Neuron (in vitro differentiated cells): ENCODE measurements around the gene PTPRM.

Experiments used
- H2AFZ ChIP-seq: one replicate; pipeline ENCODE4 v1.6.1; 2013; ENCODE audit warnings: low read depth, mild to moderate bottlenecking, inconsistent platforms, low read length, moderate library complexity
- H3K27me3 ChIP-seq: one replicate; pipeline ENCODE4 v1.6.1; 2013; ENCODE audit warnings: low read length; ENCODE audit not compliant: insufficient read depth
- H3K36me3 ChIP-seq: one replicate; pipeline ENCODE4 v1.6.1; 2013; ENCODE audit warnings: low read length; ENCODE audit not compliant: insufficient read depth
- H3K4me1 ChIP-seq: one replicate; pipeline ENCODE4 v1.6.1; 2013; ENCODE audit warnings: low read length; ENCODE audit not compliant: insufficient read depth
- H3K4me3 ChIP-seq: 2 replicates; pipeline ENCODE4 v1.5.1; 2013; ENCODE audit warnings: mild to moderate bottlenecking, low read length, moderate library complexity
- H3K9me3 ChIP-seq: one replicate; pipeline ENCODE4 v1.6.1; 2013; ENCODE audit warnings: low read length

Gene PTPRM

GRCh38 chr18:7815787-7816186 is 248.7 kb downstream of the PTPRM start:
- Histone ChIP-seq H3K36me3 (no peaks in the 10 kb centered on the region), H2AFZ (no peak overlapping the region), H3K9me3 (peaks cover 1% of the 10 kb centered on the region), H3K4me1 (peaks cover 3% of the 10 kb centered on the region), H3K27me3 (no peaks in the 10 kb centered on the region), H3K4me3 (no peak overlapping the region)

DNA sequence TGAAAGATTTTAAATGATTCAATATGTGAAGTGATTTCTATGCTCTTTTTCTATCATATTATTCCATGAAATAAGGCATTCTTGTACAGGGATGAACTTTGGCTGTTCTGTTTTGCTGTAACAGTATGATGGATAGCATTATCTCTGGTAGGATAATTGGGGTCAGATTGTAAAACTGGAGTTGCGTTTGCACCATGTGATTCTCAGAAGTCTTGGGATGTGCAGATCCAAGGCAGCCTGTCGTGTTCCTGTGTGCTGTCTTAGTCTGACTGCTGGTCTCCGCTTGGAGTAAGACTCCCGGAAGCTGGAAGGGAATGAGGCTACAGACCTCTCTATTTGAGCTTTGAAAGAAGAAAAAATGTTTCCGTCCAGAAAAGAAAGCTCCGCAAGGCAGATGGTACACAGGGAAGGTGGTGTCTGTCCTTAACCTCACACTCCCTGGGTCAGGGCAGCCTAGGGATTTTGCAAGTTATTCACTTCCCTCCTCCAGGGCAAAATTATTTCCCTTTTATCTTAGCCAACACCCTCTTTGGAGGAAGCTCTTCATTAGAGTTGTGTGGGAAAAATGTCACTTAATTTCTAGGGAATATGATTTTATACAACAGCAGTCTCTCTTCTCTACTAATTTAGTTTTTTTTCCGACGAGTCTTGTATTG is 250.6 kb downstream of the PTPRM start:
- no peaks in the 10 kb centered on the region for H3K27me3 ChIP-seq
- peaks cover 13% of the 10 kb centered on the region for H3K4me1 ChIP-seq
- H3K4me3 ChIP-seq, result no peak overlapping the region
- H2AFZ ChIP-seq, result no peak overlapping the region
- H3K36me3 ChIP-seq, result no peaks in the 10 kb centered on the region
- peaks cover 1% of the 10 kb centered on the region for H3K9me3 ChIP-seq

DNA sequence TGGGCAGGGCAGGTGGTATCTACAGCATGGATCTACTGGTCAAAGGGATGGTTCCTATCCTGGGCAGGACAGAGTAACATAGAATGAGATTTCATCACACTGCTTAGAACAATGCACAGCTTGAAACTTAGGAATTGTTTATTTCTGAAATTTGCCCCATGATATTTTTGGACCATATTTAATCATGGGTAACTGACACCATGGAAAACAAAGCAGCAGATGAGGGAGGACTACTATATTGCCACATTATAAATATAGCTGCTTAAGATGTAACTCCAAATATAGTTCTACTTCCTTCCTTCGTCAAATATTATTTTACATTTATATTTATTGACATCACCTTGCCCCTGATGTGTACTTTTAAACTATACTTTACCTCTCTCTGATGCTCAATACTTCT is 254.7 kb downstream of the PTPRM start:
- Histone ChIP-seq H3K27me3 (no peaks in the 10 kb centered on the region), H2AFZ (no peak overlapping the region), H3K4me1 (peaks cover 29% of the 10 kb centered on the region), H3K36me3 (no peaks in the 10 kb centered on the region), H3K4me3 (no peak overlapping the region), H3K9me3 (no peaks in the 10 kb centered on the region)

- Histone ChIP-seq H2AFZ (peak overlapping the region; percentile 27), H3K9me3 (no peaks in the 10 kb centered on the region), H3K36me3 (no peaks in the 10 kb centered on the region), H3K4me1 (peaks cover 29% of the 10 kb centered on the region), H3K27me3 (no peaks in the 10 kb centered on the region), H3K4me3 (peak overlapping the region; percentile 35)
These were observed 255.6 kb downstream of the PTPRM start for GRCh38 chr18:7822435-7823331.

GRCh38 chr18:7824970-7825369 is 257.9 kb downstream of the PTPRM start:
- Histone ChIP-seq H3K9me3 (no peaks in the 10 kb centered on the region), H3K4me1 (peaks cover 29% of the 10 kb centered on the region)

DNA sequence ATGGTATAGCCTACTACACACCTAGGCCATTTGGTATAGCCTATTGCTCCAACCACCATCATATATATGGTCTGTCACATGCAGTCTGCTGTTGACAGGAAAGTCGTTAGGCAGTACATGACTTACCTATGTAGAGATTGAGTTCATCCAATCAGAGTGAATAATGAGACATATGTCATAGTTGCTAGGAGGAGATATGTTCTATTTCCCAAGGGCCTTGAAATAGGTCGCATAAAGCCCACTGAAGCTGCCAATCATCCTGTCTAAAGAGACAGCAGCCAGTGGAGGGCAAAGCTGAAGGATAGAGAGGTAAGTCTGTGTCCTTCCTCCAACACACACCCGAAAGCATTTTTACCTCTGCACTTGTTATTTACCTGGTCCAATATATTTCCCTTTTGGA is 263.4 kb downstream of the PTPRM start:
- no peaks in the 10 kb centered on the region for H3K9me3 ChIP-seq
- H2AFZ ChIP-seq, result no peak overlapping the region
- no peaks in the 10 kb centered on the region for H3K36me3 ChIP-seq
- no peaks in the 10 kb centered on the region for H3K27me3 ChIP-seq
- H3K4me1 ChIP-seq, result no peaks in the 10 kb centered on the region
- no peak overlapping the region for H3K4me3 ChIP-seq

More at GRCh38 chr18:7824970-7825369, 257.9 kb downstream of the PTPRM start:
- Histone ChIP-seq H3K36me3 (no peaks in the 10 kb centered on the region), H3K27me3 (no peaks in the 10 kb centered on the region), H2AFZ (no peak overlapping the region), H3K4me3 (no peak overlapping the region)

DNA sequence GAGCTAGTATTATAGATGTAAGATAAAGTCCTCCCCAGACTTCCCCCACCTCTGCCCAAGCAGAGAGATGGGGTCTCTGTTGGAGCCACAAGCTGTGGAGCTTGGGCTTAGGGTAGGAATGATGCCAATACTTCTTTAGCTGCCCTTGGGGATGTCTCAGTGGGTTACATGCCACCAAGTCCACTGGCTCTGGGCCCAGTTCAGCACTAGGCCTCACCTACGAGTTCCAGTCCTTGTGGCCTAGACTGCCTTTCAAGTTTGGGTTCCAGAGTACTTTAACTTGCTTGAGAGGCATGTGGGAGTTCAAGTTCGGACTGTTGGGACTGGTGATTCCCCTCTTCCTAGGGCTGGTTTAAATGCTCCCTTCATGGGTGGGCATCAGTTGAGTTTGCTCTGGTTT is 272.4 kb downstream of the PTPRM start:
- no peaks in the 10 kb centered on the region for H3K36me3 ChIP-seq
- peaks cover 5% of the 10 kb centered on the region for H3K4me1 ChIP-seq
- no peaks in the 10 kb centered on the region for H3K27me3 ChIP-seq
- H3K4me3 ChIP-seq, result no peak overlapping the region
- peaks cover 15% of the 10 kb centered on the region for H3K9me3 ChIP-seq
- H2AFZ ChIP-seq, result no peak overlapping the region

GRCh38 chr18:7840411-7840810 is 273.3 kb downstream of the PTPRM start:
- Histone ChIP-seq H3K4me3 (no peak overlapping the region), H3K9me3 (peaks cover 15% of the 10 kb centered on the region), H3K4me1 (peaks cover 5% of the 10 kb centered on the region), H2AFZ (no peak overlapping the region), H3K27me3 (no peaks in the 10 kb centered on the region), H3K36me3 (no peaks in the 10 kb centered on the region)

DNA sequence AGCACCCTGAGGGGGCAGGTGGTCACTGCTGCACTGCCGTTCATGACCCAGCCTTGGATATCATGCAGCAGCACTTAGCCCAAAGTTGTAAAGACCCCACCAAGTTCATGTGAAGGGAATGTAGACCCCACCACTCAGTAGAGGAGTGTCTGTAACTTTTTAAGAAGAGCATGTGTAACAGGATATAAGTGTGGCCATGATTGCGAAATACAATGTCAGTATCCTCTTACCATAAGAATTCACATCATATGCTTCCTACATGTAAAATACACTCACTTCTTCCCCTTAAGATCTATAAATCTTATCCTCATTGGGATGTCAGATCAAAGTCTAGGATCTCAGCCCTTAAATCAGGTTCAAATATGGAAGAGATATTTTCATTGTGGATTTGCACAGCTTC is 276.9 kb downstream of the PTPRM start:
- Histone ChIP-seq H3K27me3 (no peaks in the 10 kb centered on the region), H3K4me1 (peaks cover 2% of the 10 kb centered on the region), H3K36me3 (no peaks in the 10 kb centered on the region), H2AFZ (no peak overlapping the region), H3K4me3 (no peak overlapping the region), H3K9me3 (peaks cover 11% of the 10 kb centered on the region)

DNA sequence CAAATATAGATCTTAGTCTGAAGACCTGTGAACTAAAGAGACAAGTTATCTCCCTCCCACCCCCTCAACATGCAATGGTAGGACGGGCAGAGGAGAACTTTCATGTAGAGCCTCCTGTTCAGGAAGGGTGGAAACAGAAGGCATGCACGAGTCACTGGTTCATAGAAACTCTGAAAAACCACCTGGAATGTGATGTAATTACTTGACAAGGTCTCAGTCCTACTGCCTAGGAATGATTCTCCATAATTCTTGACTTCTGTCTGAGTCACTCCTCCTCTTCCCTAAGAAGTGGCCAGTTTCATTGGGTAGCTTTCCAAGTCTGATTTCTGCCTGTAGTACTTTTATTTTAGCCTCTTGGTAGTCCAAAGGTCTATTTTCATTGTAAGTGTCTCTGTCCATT is 277.3 kb downstream of the PTPRM start:
- no peaks in the 10 kb centered on the region for H3K36me3 ChIP-seq
- H3K4me3 ChIP-seq, result no peak overlapping the region
- peaks cover 11% of the 10 kb centered on the region for H3K9me3 ChIP-seq
- no peak overlapping the region for H2AFZ ChIP-seq
- no peaks in the 10 kb centered on the region for H3K27me3 ChIP-seq
- peaks cover 2% of the 10 kb centered on the region for H3K4me1 ChIP-seq

- H2AFZ ChIP-seq, result no peak overlapping the region
- peaks cover 11% of the 10 kb centered on the region for H3K9me3 ChIP-seq
- H3K36me3 ChIP-seq, result no peaks in the 10 kb centered on the region
- no peaks in the 10 kb centered on the region for H3K4me1 ChIP-seq
- no peak overlapping the region for H3K4me3 ChIP-seq
- no peaks in the 10 kb centered on the region for H3K27me3 ChIP-seq
These were observed 279.2 kb downstream of the PTPRM start for GRCh38 chr18:7846335-7846734.

DNA sequence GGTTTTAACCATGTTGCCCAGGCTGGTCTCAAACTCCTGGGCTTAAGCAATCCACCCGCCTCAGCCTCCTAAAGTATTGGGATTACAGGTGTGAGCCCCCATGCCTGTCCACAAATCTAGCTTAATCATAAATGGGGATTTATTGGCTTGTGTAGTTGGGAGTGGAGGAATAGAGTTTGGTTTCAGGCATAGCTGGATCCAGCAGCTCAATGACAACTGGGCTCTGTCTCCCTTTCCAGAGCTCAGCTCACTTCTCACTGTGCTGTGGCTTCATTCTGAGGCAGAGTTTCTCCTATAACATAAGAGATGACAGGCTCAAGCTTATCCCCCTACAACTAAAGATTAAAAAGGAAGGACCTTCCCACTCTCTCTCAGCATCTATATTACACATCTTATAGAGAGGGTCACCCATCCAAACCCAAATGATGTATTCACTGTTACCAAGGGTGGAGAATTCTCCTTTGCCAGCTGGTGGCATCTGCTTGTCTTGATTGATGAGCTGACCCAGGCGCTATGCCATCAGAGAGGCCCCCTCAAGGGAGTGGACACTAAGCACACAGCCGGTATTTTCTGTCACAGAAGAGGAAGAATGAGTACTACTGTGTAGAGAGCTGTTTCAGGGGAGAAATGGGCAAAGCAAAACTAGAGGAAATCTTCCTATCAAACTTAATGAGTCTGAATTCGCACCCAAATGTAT is 280.4 kb downstream of the PTPRM start:
- H2AFZ ChIP-seq, result no peak overlapping the region
- no peaks in the 10 kb centered on the region for H3K4me1 ChIP-seq
- no peak overlapping the region for H3K4me3 ChIP-seq
- H3K36me3 ChIP-seq, result no peaks in the 10 kb centered on the region
- no peaks in the 10 kb centered on the region for H3K27me3 ChIP-seq
- peaks cover 11% of the 10 kb centered on the region for H3K9me3 ChIP-seq

- Histone ChIP-seq H3K9me3 (peaks cover 11% of the 10 kb centered on the region), H3K4me1 (no peaks in the 10 kb centered on the region), H3K4me3 (no peak overlapping the region), H2AFZ (no peak overlapping the region), H3K36me3 (no peaks in the 10 kb centered on the region), H3K27me3 (no peaks in the 10 kb centered on the region)
These were observed 280.9 kb downstream of the PTPRM start for GRCh38 chr18:7848054-7848412.
